Endometrial microvascular endothelial cells (primary cell): ENCODE results near the gene DDX50. TPM values are rescaled to one million over a fixed set of nuclear protein-coding genes. Genes with fewer than 3 reads are reported as not detected.
"Not testable (repeated sequence)": the region's sequence is repeated elsewhere in the genome, so short reads cannot be mapped to it uniquely, and the experiment has no call there.

Experiments used
- in situ Hi-C: cut with HindIII; loops from 2 replicates; pipeline ENCODE4 v1.10.0; 2017; ENCODE audit warnings: low sequenced_read_pairs, low pct_unique_long_range_greater_than_20kb; ENCODE audit errors: inconsistent ontology term
- total RNA-seq: library from RNA; depleted of rRNA; stranded (reverse); fragments of >200 nt; gene quantifications from one replicate; pipeline ENCODE4 v1.2.3, GENCODE V29; 2015; ENCODE audit errors: inconsistent ontology term

DDX50 gene
- total RNA-seq, 1 donor from 2014 or later: 33.4 TPM

- in situ Hi-C loops: no loop called here
These were observed 58.8 kb downstream of the DDX50 start for GRCh38 chr10:68959695-68960527.

- in situ Hi-C loops: no loop called here
These were observed 62.0 kb downstream of the DDX50 start for GRCh38 chr10:68963151-68963550.

GRCh38 chr10:68973975-68974374 lies 72.9 kb downstream of the DDX50 start:
- in situ Hi-C loops: no loop called here

GRCh38 chr10:68975936-68976473 lies 74.9 kb downstream of the DDX50 start:
- in situ Hi-C loops: not testable (repeated sequence)

- in situ Hi-C loops: not testable (repeated sequence)
These were observed 78.6 kb downstream of the DDX50 start for GRCh38 chr10:68979738-68980137.

- in situ Hi-C loops: no loop called here
These were observed 80.0 kb downstream of the DDX50 start for GRCh38 chr10:68981074-68981473.

GRCh38 chr10:68982389-68982788 lies 81.3 kb downstream of the DDX50 start:
- in situ Hi-C loops: no loop called here

GRCh38 chr10:68987611-68988010 lies 86.5 kb downstream of the DDX50 start:
- in situ Hi-C loops: no loop called here

- in situ Hi-C loops: no loop called here
These were observed 87.6 kb downstream of the DDX50 start, which contains the start of gene KIFBP for GRCh38 chr10:68988530-68989316. KIFBP (plus strand) TSS chr10:68988803; CDS start chr10:68988833, 30 bp downstream.

GRCh38 chr10:68989317-68989990 lies 88.3 kb downstream of the DDX50 start:
- in situ Hi-C loops: no loop called here

- in situ Hi-C loops: no loop called here
These were observed 91.7 kb downstream of the DDX50 start for GRCh38 chr10:68992636-68993440.

Other genes starting within 250 kb of the DDX50 start
- 36.1 TPM for gene CCAR1, start 180.1 kb upstream of the DDX50 start, total RNA-seq
- not detected for gene STOX1, start 73.8 kb upstream of the DDX50 start, total RNA-seq
- gene DDX21, start 54.9 kb downstream of the DDX50 start, total RNA-seq: 135 TPM
- gene KIFBP, start 87.5 kb downstream of the DDX50 start, total RNA-seq: 58.4 TPM
- 1,694 TPM for gene SRGN, start 186.8 kb downstream of the DDX50 start, total RNA-seq
- 38.1 TPM for gene VPS26A, start 222.9 kb downstream of the DDX50 start, total RNA-seq